ENCODE measurements around the gene ARAP2.

GRCh38 chr4:36038491-36038890 is 205.8 kb downstream of the ARAP2 start:
- no peak for TF ChIP-seq CTCF (conservative IDR thresholded peaks at IDR 0.05)
- TF ChIP-seq EZH2 (IDR thresholded peaks at IDR 0.05; ENCODE audit: low read depth): no peak

All from PC-9 (cell line).